Neural cell (in vitro differentiated cells): ENCODE measurements around the gene MIGA2. TPM values are rescaled to one million over a fixed set of nuclear protein-coding genes. Genes with fewer than 3 reads are reported as not detected.
A peak's percentile ranks its signal among the peaks of the same experiment; 100 is the strongest.

Experiments used
- H2AFZ ChIP-seq: fragments of 200-600, 300-800 bp; sonication (generic), shearing (Covaris generic); 2 replicates; pipeline ENCODE4 v1.6.0; 2014; ENCODE audit warnings: low read depth, mild to moderate bottlenecking, antibody characterized with exemption, low read length, moderate library complexity
- H3F3A ChIP-seq: fragments of 200-600 bp; shearing (Covaris generic); 2 replicates; pipeline ENCODE4 v1.6.1; 2016; ENCODE audit warnings: mild to moderate bottlenecking, moderate library complexity, mixed read lengths, antibody characterized with exemption, low read length; ENCODE audit not compliant: insufficient read depth, poor library complexity, severe bottlenecking
- H3K27ac ChIP-seq: fragments of 200-600, 300-800 bp; sonication (generic), shearing (Covaris generic); 2 replicates; pipeline ENCODE4 v1.5.1; 2014; ENCODE audit warnings: mild to moderate bottlenecking, low read length, moderate library complexity
- H3K27me3 ChIP-seq: fragments of 300-800, 200-600 bp; sonication (generic), shearing (Covaris generic); 2 replicates; pipeline ENCODE4 v1.6.0; 2014; ENCODE audit warnings: mild to moderate bottlenecking, low read depth, low read length, moderate library complexity; ENCODE audit not compliant: insufficient read depth
- H3K36me3 ChIP-seq: fragments of 300-800, 200-600 bp; sonication (generic), shearing (Covaris generic); 2 replicates; pipeline ENCODE4 v1.5.1; 2014; ENCODE audit warnings: mild to moderate bottlenecking, antibody characterized with exemption, low read length, moderate library complexity; ENCODE audit not compliant: insufficient read depth
- H3K4me2 ChIP-seq: fragments of 300-800, 200-600 bp; sonication (generic), shearing (Covaris generic); 2 replicates; pipeline ENCODE4 v1.6.0; 2014; ENCODE audit warnings: mild to moderate bottlenecking, low read length
- H3K4me3 ChIP-seq: fragments of 300-800, 200-600 bp; sonication (generic), shearing (Covaris generic); 2 replicates; pipeline ENCODE4 v1.5.1; 2014; ENCODE audit warnings: mild to moderate bottlenecking, low read length, moderate library complexity
- H3K79me2 ChIP-seq: fragments of 200-600 bp; shearing (Covaris generic); replicated peaks from 2 replicates; pipeline ENCODE4 v1.6.0; 2014; ENCODE audit warnings: mild to moderate bottlenecking, low read length, moderate library complexity; ENCODE audit not compliant: insufficient read depth
- H3K9ac ChIP-seq: fragments of 300-800, 200-600 bp; sonication (generic), shearing (Covaris generic); 2 replicates; pipeline ENCODE4 v1.6.1; 2016; ENCODE audit warnings: mild to moderate bottlenecking, low read length, mixed read lengths
- H3K9me2 ChIP-seq: fragments of 200-600 bp; shearing (Covaris generic); 2 replicates; pipeline ENCODE4 v1.6.1; 2016; ENCODE audit warnings: mild to moderate bottlenecking, low read length, mixed read lengths; ENCODE audit not compliant: insufficient read depth
- H3K9me3 ChIP-seq: fragments of 200-600, 300-800 bp; sonication (generic), shearing (Covaris generic); 2 replicates; pipeline ENCODE4 v1.6.1; 2016; ENCODE audit warnings: mild to moderate bottlenecking, mixed run types, low read length, moderate library complexity, mixed read lengths
- H4K20me1 ChIP-seq: fragments of 200-600 bp; shearing (Covaris generic); 2 replicates; pipeline ENCODE4 v1.6.1; 2016; ENCODE audit warnings: mild to moderate bottlenecking, mixed run types; ENCODE audit not compliant: insufficient read depth
- EP300 ChIP-seq: fragments of 450-650 bp; conservative IDR thresholded peaks from 2 replicates; pipeline ENCODE4 v1.6.1; 2014; ENCODE audit warnings: antibody characterized with exemption, mild to moderate bottlenecking, moderate library complexity; ENCODE audit not compliant: poor library complexity, severe bottlenecking
- EZH2 ChIP-seq: fragments of 200-600, 300-800 bp; shearing (Covaris generic), sonication (generic); IDR thresholded peaks from 2 replicates; pipeline ENCODE4 v1.6.1; 2014; ENCODE audit warnings: antibody characterized with exemption, low read length, borderline replicate concordance, mild to moderate bottlenecking; ENCODE audit not compliant: insufficient read depth, poor library complexity, severe bottlenecking
- MXI1 ChIP-seq: fragments of 450-650 bp; conservative IDR thresholded peaks from 2 replicates; pipeline ENCODE4 v1.6.1; 2014; ENCODE audit warnings: antibody characterized with exemption, mild to moderate bottlenecking; ENCODE audit not compliant: poor library complexity, severe bottlenecking
- POLR2AphosphoS5 ChIP-seq: IDR thresholded peaks from 2 replicates; pipeline ENCODE4 v1.6.1; 2012
- RAD21 ChIP-seq: fragments of 450-650 bp; conservative IDR thresholded peaks from 2 replicates; pipeline ENCODE4 v1.6.1; 2014; ENCODE audit warnings: antibody characterized with exemption, mild to moderate bottlenecking, moderate library complexity
- TAF1 ChIP-seq: IDR thresholded peaks from 2 replicates; pipeline ENCODE4 v1.6.1; 2012; ENCODE audit warnings: low read depth
- polyA plus RNA-seq: library from polyadenylated mRNA; depleted of rRNA; stranded (reverse); fragments of >200 nt; gene quantifications from 2 replicates; pipeline ENCODE4 v1.2.3, GENCODE V29; 2014
- TF ChIP-seq, protein P1 (sequence below): fragments of 450-650 bp; IDR thresholded peaks from 2 replicates; pipeline ENCODE4 v1.5.1; 2014; ENCODE audit warnings: antibody characterized with exemption, mild to moderate bottlenecking, moderate library complexity; ENCODE audit not compliant: poor library complexity, severe bottlenecking
- TF ChIP-seq, protein P2 (sequence below): IDR thresholded peaks from 2 replicates; pipeline ENCODE4 v1.6.1; 2012; ENCODE audit warnings: borderline replicate concordance

Gene MIGA2
- polyA plus RNA-seq, 1 donor from 2014 or later = 42.4 TPM

DNA sequence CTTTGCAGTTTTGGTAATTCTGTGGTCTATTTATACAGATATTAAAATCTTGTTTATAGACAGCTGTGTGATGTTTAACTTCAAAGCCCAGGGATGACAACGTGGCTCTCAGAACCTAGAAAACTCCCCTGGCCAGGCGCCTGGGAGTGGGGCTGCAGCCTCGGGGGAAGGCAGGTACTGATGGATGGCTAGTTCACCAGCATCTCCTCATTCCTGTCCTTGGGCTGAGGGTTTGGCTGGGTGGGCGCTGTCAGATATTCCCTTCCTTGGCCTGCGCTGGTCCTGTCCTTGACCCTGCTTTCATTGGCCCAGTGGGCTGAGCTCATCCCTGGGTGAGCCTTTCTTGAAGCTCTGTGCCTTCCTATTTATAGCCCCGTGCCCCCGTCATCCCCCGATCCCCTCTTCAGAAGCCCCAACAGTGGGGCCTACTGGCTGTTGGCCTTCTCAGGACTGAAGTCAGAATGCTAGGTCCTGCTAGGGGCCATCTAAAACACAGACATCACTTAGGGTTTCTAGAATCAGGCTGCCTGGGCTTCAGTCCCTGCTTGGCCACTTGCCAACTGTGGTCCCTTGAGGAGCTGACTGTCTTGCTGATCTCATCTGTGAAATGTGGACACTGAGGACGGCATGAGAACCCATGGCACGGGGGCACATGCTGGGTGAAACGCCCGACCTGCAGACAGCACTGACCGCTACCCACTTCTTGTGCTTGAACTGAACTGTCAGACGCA lies 29.2 kb upstream of the MIGA2 start:
- no peaks in the 10 kb centered on the region for H3K9me2 ChIP-seq
- no peaks in the 10 kb centered on the region for H3K9me3 ChIP-seq
- H4K20me1 ChIP-seq = no peaks in the 10 kb centered on the region
- no peak overlapping the region for H2AFZ ChIP-seq
- H3K9ac ChIP-seq = no peak overlapping the region
- no peak for TF ChIP-seq POLR2AphosphoS5
- TF ChIP-seq, protein P1, sequence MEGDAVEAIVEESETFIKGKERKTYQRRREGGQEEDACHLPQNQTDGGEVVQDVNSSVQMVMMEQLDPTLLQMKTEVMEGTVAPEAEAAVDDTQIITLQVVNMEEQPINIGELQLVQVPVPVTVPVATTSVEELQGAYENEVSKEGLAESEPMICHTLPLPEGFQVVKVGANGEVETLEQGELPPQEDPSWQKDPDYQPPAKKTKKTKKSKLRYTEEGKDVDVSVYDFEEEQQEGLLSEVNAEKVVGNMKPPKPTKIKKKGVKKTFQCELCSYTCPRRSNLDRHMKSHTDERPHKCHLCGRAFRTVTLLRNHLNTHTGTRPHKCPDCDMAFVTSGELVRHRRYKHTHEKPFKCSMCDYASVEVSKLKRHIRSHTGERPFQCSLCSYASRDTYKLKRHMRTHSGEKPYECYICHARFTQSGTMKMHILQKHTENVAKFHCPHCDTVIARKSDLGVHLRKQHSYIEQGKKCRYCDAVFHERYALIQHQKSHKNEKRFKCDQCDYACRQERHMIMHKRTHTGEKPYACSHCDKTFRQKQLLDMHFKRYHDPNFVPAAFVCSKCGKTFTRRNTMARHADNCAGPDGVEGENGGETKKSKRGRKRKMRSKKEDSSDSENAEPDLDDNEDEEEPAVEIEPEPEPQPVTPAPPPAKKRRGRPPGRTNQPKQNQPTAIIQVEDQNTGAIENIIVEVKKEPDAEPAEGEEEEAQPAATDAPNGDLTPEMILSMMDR = peak; percentile 46
- TF ChIP-seq MXI1 = no peak
- no peak overlapping the region for H3K4me2 ChIP-seq
- no peaks in the 10 kb centered on the region for H3K27me3 ChIP-seq
- no peaks in the 10 kb centered on the region for H3K79me2 ChIP-seq
- no peak overlapping the region for H3K4me3 ChIP-seq
- H3F3A ChIP-seq = no peaks in the 10 kb centered on the region
- H3K36me3 ChIP-seq = no peaks in the 10 kb centered on the region
- H3K27ac ChIP-seq = no peak overlapping the region

DNA sequence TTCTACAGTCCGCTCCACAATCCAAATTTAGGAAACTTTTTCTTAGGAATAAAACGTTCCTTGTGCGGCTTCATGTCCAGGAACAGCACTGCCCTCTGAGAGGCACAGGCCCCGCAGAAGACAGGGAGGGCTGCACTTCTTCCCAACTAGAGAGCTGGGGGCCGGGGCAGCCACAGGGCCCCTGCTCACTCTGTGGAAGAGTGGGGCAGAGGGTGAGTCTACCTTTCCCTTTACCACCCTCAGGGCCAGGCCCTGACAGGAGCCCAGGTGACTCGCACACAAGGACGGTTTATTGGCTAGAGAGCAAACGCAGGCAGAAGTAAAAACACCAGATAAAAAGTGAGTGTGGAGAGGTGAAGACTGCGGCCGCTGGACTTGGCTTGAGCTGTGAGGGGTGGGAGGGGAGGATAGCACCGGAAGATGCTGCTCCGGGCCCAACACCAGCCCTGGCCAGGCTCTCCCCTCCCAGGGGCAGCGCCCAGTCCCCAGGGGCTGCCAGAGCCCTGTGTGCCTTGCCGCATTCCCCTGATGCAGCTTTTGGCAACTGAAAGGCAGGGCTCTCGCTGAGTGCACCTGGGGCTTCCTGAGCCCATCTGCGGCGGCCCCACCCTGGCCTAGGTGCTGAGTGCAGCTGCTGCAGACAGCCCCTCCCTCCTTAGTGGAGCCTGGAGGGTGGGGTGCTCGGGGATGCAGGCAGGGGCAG lies 28.5 kb upstream of the MIGA2 start:
- Histone ChIP-seq H3K9me3 (no peaks in the 10 kb centered on the region), H3K9ac (no peak overlapping the region), H3K9me2 (no peaks in the 10 kb centered on the region), H3K4me2 (no peak overlapping the region), H2AFZ (no peak overlapping the region), H3F3A (no peaks in the 10 kb centered on the region), H3K4me3 (no peak overlapping the region), H3K36me3 (no peaks in the 10 kb centered on the region), H4K20me1 (no peaks in the 10 kb centered on the region), H3K79me2 (no peaks in the 10 kb centered on the region), H3K27ac (no peak overlapping the region), H3K27me3 (no peaks in the 10 kb centered on the region)
- TF ChIP-seq POLR2AphosphoS5 (no peak), EZH2 (no peak), EP300 (no peak), TAF1 (no peak), RAD21 (no peak), MXI1 (no peak)
- TF ChIP-seq, protein P1 = no peak

DNA sequence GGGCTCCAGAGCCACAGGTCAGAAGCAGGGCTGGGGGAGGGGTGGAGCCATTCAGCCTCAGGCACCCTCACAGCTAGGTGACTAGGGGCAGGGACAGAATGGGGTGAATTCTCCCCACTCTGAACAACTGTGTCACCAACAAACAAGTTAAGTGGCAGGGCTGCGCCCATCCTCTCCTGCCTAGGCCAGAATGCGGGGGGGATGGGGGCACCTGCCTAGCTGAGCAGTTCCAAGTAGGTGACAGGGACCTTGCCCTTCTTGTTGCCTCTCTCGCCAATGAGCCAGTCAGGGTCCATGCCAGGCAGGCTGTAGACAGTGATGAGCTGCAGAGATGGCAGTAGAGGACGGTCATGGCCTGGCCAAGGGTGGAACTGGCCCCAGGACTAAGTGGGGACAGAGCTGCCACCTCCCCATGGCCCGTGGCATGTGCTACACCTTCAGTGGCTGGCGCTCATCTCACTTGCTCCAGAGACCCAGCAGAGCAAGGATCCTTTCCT lies 27.9 kb upstream of the MIGA2 start:
- no peak overlapping the region for H3K27ac ChIP-seq
- H4K20me1 ChIP-seq = no peaks in the 10 kb centered on the region
- H3K27me3 ChIP-seq = no peaks in the 10 kb centered on the region
- H3K4me2 ChIP-seq = no peak overlapping the region
- H3K4me3 ChIP-seq = no peak overlapping the region
- no peak overlapping the region for H2AFZ ChIP-seq
- no peaks in the 10 kb centered on the region for H3K36me3 ChIP-seq
- no peaks in the 10 kb centered on the region for H3F3A ChIP-seq
- no peaks in the 10 kb centered on the region for H3K9me3 ChIP-seq
- H3K9ac ChIP-seq = no peak overlapping the region
- TF ChIP-seq TAF1 (no peak), POLR2AphosphoS5 (peak; percentile 11)
- TF ChIP-seq, protein P2, sequence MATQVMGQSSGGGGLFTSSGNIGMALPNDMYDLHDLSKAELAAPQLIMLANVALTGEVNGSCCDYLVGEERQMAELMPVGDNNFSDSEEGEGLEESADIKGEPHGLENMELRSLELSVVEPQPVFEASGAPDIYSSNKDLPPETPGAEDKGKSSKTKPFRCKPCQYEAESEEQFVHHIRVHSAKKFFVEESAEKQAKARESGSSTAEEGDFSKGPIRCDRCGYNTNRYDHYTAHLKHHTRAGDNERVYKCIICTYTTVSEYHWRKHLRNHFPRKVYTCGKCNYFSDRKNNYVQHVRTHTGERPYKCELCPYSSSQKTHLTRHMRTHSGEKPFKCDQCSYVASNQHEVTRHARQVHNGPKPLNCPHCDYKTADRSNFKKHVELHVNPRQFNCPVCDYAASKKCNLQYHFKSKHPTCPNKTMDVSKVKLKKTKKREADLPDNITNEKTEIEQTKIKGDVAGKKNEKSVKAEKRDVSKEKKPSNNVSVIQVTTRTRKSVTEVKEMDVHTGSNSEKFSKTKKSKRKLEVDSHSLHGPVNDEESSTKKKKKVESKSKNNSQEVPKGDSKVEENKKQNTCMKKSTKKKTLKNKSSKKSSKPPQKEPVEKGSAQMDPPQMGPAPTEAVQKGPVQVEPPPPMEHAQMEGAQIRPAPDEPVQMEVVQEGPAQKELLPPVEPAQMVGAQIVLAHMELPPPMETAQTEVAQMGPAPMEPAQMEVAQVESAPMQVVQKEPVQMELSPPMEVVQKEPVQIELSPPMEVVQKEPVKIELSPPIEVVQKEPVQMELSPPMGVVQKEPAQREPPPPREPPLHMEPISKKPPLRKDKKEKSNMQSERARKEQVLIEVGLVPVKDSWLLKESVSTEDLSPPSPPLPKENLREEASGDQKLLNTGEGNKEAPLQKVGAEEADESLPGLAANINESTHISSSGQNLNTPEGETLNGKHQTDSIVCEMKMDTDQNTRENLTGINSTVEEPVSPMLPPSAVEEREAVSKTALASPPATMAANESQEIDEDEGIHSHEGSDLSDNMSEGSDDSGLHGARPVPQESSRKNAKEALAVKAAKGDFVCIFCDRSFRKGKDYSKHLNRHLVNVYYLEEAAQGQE = no peak
- no peaks in the 10 kb centered on the region for H3K79me2 ChIP-seq
- no peaks in the 10 kb centered on the region for H3K9me2 ChIP-seq
